Endometrial microvascular endothelial cells (primary cell): ENCODE data around the gene FOXP1. TPM values are rescaled to one million over a fixed set of nuclear protein-coding genes. Genes with fewer than 3 reads are reported as not detected.

Experiments
- in situ Hi-C: cut with HindIII; loops from 2 replicates; pipeline ENCODE4 v1.10.0; 2017; ENCODE audit warnings: low sequenced_read_pairs, low pct_unique_long_range_greater_than_20kb; ENCODE audit errors: inconsistent ontology term
- total RNA-seq: library from RNA; depleted of rRNA; stranded (reverse); fragments of >200 nt; gene quantifications from one replicate; pipeline ENCODE4 v1.2.3, GENCODE V29; 2015; ENCODE audit errors: inconsistent ontology term

Gene FOXP1
- total RNA-seq, 1 donor from 2014 or later, result 37.2 TPM

- in situ Hi-C loops, result loop anchor here (25.0 kb wide), 2 partner anchors 317 to 533 kb away; partner anchors contain the start of gene FOXP1
Observed at GRCh38 chr3:71054312-71054711, 529.2 kb downstream of the FOXP1 start.

- in situ Hi-C loops, result loop anchor here (25.0 kb wide), 2 partner anchors 316 to 534 kb away; partner anchors contain the start of gene FOXP1
Observed at GRCh38 chr3:71053495-71053894, 530.0 kb downstream of the FOXP1 start.

GRCh38 chr3:71052716-71053115, 530.8 kb downstream of the FOXP1 start:
- in situ Hi-C loops, result loop anchor here (25.0 kb wide), 2 partner anchors 315 to 535 kb away; partner anchors contain the start of gene FOXP1

- in situ Hi-C loops, result loop anchor here (25.0 kb wide), 2 partner anchors 315 to 535 kb away; partner anchors contain the start of gene FOXP1
Observed at GRCh38 chr3:71051893-71052687, 531.4 kb downstream of the FOXP1 start.

GRCh38 chr3:71051259-71051595, 532.3 kb downstream of the FOXP1 start:
- in situ Hi-C loops, result loop anchor here (25.0 kb wide), 2 partner anchors 314 to 536 kb away; partner anchors contain the start of gene FOXP1

GRCh38 chr3:71050538-71051258, 532.8 kb downstream of the FOXP1 start:
- in situ Hi-C loops, result loop anchor here (25.0 kb wide), 2 partner anchors 313 to 537 kb away; partner anchors contain the start of gene FOXP1

GRCh38 chr3:71050166-71050537, 533.4 kb downstream of the FOXP1 start:
- in situ Hi-C loops, result loop anchor here (25.0 kb wide), 2 partner anchors 313 to 537 kb away; partner anchors contain the start of gene FOXP1

GRCh38 chr3:71048948-71049347, 534.6 kb downstream of the FOXP1 start:
- in situ Hi-C loops, result no loop called here

- in situ Hi-C loops, result no loop called here
Observed at GRCh38 chr3:71047616-71048531, 535.7 kb downstream of the FOXP1 start.

- in situ Hi-C loops, result no loop called here
Observed at GRCh38 chr3:71046791-71047190, 536.7 kb downstream of the FOXP1 start.

GRCh38 chr3:71045917-71046282, 537.6 kb downstream of the FOXP1 start:
- in situ Hi-C loops, result no loop called here

- in situ Hi-C loops, result no loop called here
Observed at GRCh38 chr3:71045212-71045916, 538.2 kb downstream of the FOXP1 start.

- in situ Hi-C loops, result no loop called here
Observed at GRCh38 chr3:71042759-71043158, 540.8 kb downstream of the FOXP1 start.

GRCh38 chr3:71041371-71041770, 542.2 kb downstream of the FOXP1 start:
- in situ Hi-C loops, result no loop called here

- in situ Hi-C loops, result no loop called here
Observed at GRCh38 chr3:71039332-71039731, 544.2 kb downstream of the FOXP1 start.

GRCh38 chr3:71037775-71038174, 545.8 kb downstream of the FOXP1 start:
- in situ Hi-C loops, result no loop called here

- in situ Hi-C loops, result no loop called here
Observed at GRCh38 chr3:71035886-71036285, 547.6 kb downstream of the FOXP1 start.

GRCh38 chr3:71035314-71035713, 548.2 kb downstream of the FOXP1 start:
- in situ Hi-C loops, result no loop called here
